Choroid plexus epithelial cell (primary cell): ENCODE results near the gene SLC11A2.
A peak's percentile ranks its signal among the peaks of the same experiment; 100 is the strongest.

Experiments used
- DNase-seq: peaks from one replicate; pipeline ENCODE4 v3.0.0-alpha.2; 2010; ENCODE audit warnings: low read depth
- H3K4me3 ChIP-seq: 2 replicates; pipeline ENCODE4 v1.5.1; 2011; ENCODE audit warnings: low read depth, mild to moderate bottlenecking, control low read depth, low read length, moderate library complexity
- CTCF ChIP-seq: conservative IDR thresholded peaks from 2 replicates; pipeline ENCODE4 v1.5.1; 2011; ENCODE audit warnings: low read depth, mild to moderate bottlenecking, control low read depth, inconsistent platforms, low read length, moderate library complexity

Gene SLC11A2

GRCh38 chr12:50952510-50952909 lies 73.7 kb downstream of the SLC11A2 start, which contains the start of gene HIGD1C:
Gene HIGD1C, plus strand, starts transcription at chr12:50952544. Its CDS starts 1,455 bp downstream, at chr12:50953999.
- no peak for TF ChIP-seq CTCF
- H3K4me3 ChIP-seq = no peak within 1 kb of the TSS
- no peak for DNase-seq

GRCh38 chr12:50951112-50951511 lies 75.1 kb downstream of the SLC11A2 start:
- no peak for TF ChIP-seq CTCF
- no peak overlapping the region for H3K4me3 ChIP-seq
- no peak for DNase-seq

- H3K4me3 ChIP-seq = no peak overlapping the region
- DNase-seq = no peak
- TF ChIP-seq CTCF = no peak
These were observed 76.3 kb downstream of the SLC11A2 start for GRCh38 chr12:50949801-50950302.

DNA sequence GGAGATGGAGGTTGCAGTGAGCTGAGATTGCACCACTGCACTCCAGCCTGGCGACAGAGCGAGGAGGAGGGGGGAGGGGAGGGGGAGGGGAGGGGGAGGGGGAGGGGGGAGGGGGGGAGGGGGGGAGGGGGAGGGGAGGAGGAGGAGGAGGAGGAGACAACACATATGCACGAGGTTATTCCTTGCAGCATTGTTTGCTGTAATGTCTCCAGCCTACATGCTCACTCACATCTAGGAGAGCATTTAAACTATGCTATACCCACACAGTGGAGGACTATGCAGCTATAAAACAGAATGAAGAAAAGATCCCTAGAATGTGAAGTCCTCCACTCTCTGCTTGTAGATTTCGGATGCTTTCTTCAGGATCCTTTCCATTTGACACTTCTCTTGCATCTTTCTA lies 77.4 kb downstream of the SLC11A2 start:
- peak; percentile 23 for DNase-seq
- H3K4me3 ChIP-seq = no peak overlapping the region
- TF ChIP-seq CTCF = no peak

GRCh38 chr12:50947933-50948626 lies 78.1 kb downstream of the SLC11A2 start:
- no peak overlapping the region for H3K4me3 ChIP-seq
- no peak for TF ChIP-seq CTCF
- DNase-seq = no peak

GRCh38 chr12:50937653-50938052 lies 88.5 kb downstream of the SLC11A2 start:
- no peak for TF ChIP-seq CTCF
- no peak overlapping the region for H3K4me3 ChIP-seq
- DNase-seq = no peak
